ENCODE measurements around the gene CNNM2.

The CNNM2 gene

GRCh38 chr10:103078309-103078615, 160.2 kb downstream of the CNNM2 start:
- DNase-seq, result no peak

DNA sequence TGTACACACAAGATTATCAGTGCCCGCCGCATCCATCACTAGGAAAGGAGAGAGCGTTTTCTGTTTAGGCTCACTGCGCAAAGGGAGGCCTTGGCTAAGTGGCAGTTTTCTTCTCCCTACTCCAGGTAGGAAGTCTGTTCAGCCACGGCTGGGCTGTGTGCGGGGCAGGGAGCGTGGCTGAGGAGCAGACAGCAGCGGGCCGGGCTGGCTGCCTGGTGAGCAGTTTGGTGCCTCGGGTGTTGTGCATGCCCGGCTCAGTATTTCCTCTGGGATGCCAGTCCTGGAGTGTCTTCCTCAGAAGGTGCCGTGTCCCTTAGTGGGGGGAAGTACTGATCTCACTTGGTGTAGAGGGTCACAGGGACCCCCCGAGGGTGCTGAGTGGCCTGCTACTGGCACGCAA, 160.6 kb downstream of the CNNM2 start:
- no peak for DNase-seq

GRCh38 chr10:103079100-103079499, 161.0 kb downstream of the CNNM2 start:
- no peak for DNase-seq

GRCh38 chr10:103079946-103080345, 161.9 kb downstream of the CNNM2 start:
- DNase-seq, result no peak

GRCh38 chr10:103080891-103081581, 162.9 kb downstream of the CNNM2 start:
- DNase-seq, result no peak

DNA sequence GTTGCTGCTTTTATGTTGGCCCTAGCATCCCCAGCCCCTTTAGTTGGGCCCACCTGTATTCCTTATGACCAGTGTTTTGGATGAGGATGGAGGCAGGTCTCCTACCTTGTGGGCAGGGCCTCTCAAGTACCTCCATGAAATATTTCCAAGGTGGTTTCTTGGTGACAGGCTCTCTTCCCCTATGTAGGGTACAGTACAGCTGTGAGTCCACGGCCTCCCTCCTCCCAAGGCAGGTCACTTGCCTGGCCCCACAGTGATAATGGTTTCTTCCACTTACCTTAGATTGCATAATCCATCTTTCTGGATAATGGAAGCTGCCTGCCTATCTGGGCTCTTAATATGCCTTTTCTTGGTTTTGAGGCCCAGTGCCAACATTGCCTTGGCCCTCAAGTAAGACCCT, 164.6 kb downstream of the CNNM2 start:
- DNase-seq, result no peak

DNA sequence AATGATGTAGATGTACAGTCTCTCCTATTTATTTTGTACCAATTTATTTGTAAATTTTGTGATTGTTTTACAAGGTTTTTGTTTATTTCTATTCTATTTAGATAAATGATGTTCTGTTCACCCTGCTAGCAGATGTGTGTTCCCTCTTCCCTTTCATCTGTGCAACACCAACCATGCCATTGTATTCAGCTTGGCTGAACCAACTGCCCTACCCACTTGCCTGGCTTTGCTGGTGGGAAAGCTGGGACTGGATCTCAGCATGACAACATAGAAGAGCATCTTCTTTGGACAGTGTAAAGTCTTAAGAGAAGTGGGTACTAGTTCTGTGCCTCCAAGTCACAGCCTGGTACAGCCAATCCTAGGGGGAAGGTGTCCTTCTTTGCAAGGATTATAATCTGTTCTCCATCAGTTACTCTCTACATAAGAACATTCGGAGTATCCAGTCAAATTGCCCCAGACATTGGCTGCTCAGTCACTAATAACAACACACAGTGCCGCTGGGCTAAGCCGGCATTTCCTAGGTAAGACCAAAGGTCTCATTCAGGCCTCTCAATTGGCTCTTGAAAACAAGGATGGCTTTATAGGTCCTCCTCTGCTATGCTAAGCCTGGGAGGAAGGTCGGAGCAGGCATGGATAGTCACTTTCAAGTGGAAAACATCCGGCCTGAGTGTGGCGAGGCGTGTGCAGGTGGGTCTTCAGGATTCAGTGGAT, 165.3 kb downstream of the CNNM2 start:
- no peak for DNase-seq

GRCh38 chr10:103083977-103084320, 165.9 kb downstream of the CNNM2 start:
- no peak for DNase-seq

DNA sequence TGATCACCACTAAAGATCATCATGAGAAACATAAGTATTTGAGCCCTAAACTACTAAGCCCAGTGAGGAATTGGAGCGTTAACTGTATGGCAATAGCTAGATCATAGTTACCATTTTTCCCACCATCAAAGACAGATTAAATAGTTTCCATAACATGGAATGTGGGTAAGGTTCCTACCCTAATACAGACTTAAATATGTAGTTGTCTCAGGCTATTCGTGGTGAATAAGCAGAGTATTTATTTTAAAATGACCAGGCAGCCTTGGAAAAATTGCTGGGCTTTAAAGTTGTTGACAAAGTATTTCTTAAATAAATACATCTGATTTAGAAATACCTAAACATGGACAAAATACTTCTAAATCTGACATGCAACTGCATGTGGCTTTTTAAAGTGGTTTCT, 168.2 kb downstream of the CNNM2 start:
- no peak for DNase-seq

GRCh38 chr10:103086799-103087198, 168.7 kb downstream of the CNNM2 start:
- no peak for DNase-seq

GRCh38 chr10:103089493-103089892, 171.4 kb downstream of the CNNM2 start:
- no peak for DNase-seq

- no peak for DNase-seq
These were observed 172.8 kb downstream of the CNNM2 start for GRCh38 chr10:103090911-103091310.

DNA sequence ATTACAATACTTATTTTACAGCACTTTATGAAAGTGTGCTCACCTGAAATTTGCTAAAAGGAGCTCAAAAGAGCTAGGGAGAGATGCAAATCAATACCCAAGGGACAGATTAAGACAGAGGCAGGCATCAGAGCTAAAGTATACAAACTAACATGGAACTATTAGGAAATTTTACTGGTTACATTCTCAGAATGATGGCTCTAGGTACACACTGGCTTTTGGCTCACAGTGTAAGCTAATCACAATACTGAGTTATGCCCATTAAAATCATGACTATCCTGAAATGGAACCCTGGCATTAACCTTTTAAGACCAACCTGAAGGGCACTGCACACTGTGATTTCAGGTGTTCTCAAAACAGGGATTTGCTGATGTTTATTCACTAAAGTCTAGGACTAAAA, 176.9 kb downstream of the CNNM2 start:
- DNase-seq, result no peak

DNA sequence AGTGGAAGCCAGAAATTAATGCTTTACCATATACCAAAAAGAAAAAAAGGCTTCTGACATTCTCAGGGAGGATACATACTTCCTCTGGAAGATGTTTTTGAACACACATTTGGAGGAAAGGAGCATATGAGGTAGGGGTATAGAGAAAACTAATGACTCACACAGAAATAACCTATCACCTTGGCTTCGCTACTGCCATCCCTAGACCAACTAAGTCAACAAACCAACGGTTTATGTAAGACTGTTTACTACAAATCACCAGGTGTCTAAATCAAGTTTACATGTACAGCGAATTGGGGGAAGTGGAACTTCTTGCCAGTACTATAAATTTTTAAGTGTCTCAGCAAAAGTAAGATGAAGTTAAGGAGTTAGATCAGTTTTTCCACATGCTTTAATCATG, 178.0 kb downstream of the CNNM2 start:
- DNase-seq, result no peak

DNA sequence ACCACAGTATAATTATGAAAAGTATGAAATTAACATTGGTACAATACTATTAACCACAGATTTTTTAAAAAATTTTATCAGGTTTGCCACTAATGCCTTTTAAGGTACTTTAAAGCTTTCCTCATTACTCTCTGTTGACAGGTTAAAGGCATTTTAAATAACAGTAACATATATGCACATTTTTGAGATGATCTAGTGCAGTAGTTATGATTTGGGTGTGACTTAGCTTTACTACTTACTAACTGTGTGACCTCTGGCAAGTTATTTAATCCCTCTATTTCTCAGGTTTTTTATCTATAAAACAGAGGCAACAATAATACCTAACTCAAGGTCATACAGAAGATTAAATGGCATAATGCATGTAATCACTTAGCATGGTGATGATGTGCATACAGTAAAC, 180.1 kb downstream of the CNNM2 start:
- no peak for DNase-seq

- DNase-seq, result no peak
These were observed 182.5 kb downstream of the CNNM2 start for GRCh38 chr10:103100620-103101019.

- no peak for DNase-seq
These were observed 184.1 kb downstream of the CNNM2 start for GRCh38 chr10:103102195-103102594.

- no peak for DNase-seq
These were observed 185.9 kb downstream of the CNNM2 start for GRCh38 chr10:103103989-103104388.

GRCh38 chr10:103104721-103105120, 186.6 kb downstream of the CNNM2 start:
- no peak for DNase-seq

DNA sequence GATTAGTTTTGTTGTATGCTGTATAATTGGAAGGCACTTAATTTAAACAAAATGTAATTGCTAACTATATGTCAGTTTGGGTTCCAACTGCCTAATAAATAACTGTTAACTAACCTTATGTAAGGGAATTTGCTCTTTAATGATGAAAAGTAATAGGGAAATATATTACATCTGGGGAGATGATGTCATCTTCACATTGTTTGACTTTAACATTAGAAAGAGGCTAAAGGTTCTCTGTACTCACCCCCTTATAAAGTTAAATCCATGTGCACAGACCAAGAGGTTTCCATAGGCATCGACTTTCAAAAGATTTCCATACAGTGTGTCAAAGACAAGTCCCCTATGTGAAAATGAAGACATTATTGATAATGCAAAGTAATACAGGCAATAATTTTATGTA, 187.4 kb downstream of the CNNM2 start:
- DNase-seq, result no peak

GRCh38 chr10:103106539-103106938, 188.4 kb downstream of the CNNM2 start:
- no peak for DNase-seq

DNA sequence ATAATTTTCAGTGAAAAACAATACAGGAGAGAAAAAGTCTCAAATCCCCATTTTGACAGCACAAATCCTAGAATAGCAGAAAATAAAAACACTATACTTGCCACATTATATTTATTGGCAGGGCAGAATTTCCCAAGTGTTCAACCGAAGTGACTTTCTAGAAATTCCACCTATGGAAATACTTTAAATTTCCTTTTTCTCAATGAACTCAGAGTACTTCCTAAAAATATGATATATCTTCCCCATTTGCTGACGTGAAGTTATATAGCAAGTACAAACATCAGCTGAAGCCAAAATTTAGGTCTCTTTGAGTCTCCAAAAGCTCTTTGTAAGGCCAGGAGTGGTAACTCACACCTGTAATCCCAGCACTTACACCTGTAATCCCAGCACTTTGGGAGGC, 191.7 kb downstream of the CNNM2 start:
- DNase-seq, result no peak

DNA sequence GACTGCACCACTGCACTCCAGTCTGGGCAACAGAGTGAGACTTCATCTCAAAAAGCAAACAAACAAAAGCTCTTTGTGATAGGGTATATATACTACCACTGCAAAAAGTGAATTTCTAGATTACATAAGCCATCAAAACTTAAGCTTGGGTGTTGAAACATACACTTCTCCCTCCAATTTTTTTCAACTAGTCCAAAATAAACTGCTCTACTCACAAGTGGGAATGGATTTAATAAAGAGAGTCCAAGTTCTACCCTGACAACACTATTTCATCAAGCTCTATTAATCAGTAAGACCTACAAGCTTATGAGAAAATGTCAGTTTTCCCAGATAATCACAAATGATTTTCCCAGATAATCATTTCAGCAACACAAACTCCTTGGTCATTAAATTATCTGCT, 192.3 kb downstream of the CNNM2 start:
- DNase-seq, result no peak

DNA sequence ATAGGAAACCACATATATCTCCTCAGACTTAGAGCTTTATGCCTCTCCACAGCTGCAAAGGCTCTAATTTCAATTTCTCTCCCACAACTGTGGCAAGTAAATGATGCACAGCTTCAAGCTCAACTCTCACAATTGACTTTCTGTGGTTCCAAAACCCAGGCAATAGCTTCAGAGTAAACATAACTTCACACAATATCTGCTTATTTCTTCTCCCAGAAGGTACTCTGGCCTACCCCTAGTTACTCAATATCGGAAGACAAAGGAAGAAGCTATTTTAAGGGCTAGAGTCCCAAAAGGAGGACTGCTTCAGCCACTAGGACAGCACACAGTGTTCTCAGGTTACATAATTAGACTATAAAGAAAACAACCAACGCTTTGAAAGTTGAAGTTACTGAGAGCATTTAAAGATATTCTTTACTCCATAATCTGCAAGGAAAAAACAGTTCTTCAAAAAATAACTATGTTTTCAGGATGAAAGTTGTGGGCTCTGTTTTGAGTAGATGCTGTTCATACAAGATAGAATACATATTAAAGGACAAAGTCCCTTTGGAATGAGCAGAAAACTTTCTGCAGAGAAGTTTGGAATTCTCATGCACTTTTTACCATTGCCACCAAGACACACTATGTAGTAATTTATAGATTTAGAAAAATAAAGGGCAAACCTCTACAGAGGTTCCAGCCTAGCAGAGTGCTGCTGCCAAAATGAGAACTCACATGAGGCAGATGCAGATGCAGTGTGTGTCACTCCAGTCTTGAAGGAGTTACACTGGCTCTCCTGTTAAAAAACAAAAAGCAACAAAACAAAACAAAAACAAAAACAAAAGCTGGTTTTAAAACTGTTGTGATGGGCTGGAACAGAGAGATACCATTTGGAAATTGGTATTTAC, 193.2 kb downstream of the CNNM2 start:
- DNase-seq, result no peak
